Gastroesophageal sphincter (tissue), 3 donors: ENCODE results near the gene GHRL.

Experiments
- EP300 ChIP-seq: sonication (generic); formaldehyde crosslinking; IDR thresholded peaks from one replicate; pipeline ENCODE4 v1.6.1; 2017; ENCODE audit warnings: antibody characterized with exemption, mild to moderate bottlenecking
- POLR2A ChIP-seq, 2 donors: fragments of 450-650 bp; IDR thresholded peaks; one replicate each; pipeline ENCODE4 v1.6.1; 2017; ENCODE audit warnings: antibody characterized with exemption in 2 of 2, mild to moderate bottlenecking in 2 of 2, moderate library complexity in 1 of 2
- POLR2AphosphoS5 ChIP-seq: sonication (generic); formaldehyde crosslinking; IDR thresholded peaks from one replicate; pipeline ENCODE4 v1.6.1; 2017; ENCODE audit warnings: antibody characterized with exemption
- TF ChIP-seq, protein P1 (sequence below), 4 experiments: fragments of 200-600 bp in 2 of 4; fragments of 450-650 bp in 2 of 4; sonication (generic) in 1 of 4; IDR thresholded peaks; one replicate each; pipeline ENCODE4 v1.5.1; 2017 to 2019; ENCODE audit warnings: antibody characterized with exemption in 4 of 4, mild to moderate bottlenecking in 2 of 4, moderate library complexity in 2 of 4

GRCh38 chr3:10240799-10241198 is 51.9 kb downstream of the GHRL start:
- TF ChIP-seq, protein P1, sequence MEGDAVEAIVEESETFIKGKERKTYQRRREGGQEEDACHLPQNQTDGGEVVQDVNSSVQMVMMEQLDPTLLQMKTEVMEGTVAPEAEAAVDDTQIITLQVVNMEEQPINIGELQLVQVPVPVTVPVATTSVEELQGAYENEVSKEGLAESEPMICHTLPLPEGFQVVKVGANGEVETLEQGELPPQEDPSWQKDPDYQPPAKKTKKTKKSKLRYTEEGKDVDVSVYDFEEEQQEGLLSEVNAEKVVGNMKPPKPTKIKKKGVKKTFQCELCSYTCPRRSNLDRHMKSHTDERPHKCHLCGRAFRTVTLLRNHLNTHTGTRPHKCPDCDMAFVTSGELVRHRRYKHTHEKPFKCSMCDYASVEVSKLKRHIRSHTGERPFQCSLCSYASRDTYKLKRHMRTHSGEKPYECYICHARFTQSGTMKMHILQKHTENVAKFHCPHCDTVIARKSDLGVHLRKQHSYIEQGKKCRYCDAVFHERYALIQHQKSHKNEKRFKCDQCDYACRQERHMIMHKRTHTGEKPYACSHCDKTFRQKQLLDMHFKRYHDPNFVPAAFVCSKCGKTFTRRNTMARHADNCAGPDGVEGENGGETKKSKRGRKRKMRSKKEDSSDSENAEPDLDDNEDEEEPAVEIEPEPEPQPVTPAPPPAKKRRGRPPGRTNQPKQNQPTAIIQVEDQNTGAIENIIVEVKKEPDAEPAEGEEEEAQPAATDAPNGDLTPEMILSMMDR (IDR thresholded peaks at IDR 0.05) = no peak
- no peak for TF ChIP-seq POLR2AphosphoS5
- no peak for TF ChIP-seq POLR2A (IDR thresholded peaks at IDR 0.05)
- TF ChIP-seq EP300 = no peak
